Coronary artery (tissue), 2 donors: ENCODE measurements around the gene XPO1.

ENCODE experiments used
- DNase-seq: peaks from one replicate; pipeline ENCODE4 v3.0.0-alpha.2; 2017; ENCODE audit warnings: low spot score
- H3K27ac ChIP-seq, 2 donors: fragments of 200-600 bp; sonication (generic); one replicate each; pipeline ENCODE4 v1.5.1; 2016 to 2019
- H3K4me3 ChIP-seq: fragments of 200-600 bp; sonication (generic); 2 replicates; pipeline ENCODE4 v1.5.1; 2016; ENCODE audit warnings: mild to moderate bottlenecking, moderate library complexity
- TF ChIP-seq, protein P1 (sequence below): fragments of 200-600 bp; sonication (generic); IDR thresholded peaks from one replicate; pipeline ENCODE4 v1.5.1; 2019; ENCODE audit warnings: antibody characterized with exemption

XPO1 gene

DNA sequence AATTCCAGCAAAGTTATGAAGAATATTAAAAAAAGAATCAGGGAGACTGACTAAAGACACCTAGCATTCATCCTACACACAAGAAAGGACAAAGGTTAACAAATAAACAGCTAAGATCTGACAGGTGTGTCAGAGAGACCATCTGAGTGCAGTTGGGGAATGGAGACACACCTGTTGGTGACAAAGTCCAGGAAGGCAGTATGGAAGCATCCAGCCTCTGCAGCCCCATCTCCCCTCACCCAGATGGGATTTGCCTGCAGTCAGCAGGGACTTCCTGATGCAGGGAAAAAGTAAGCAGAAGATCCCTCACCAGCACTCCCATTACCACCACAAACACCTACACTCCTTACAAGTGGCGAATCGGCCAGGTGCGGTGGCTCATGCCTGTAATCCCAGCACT lies 105.2 kb downstream of the XPO1 start:
- no peak for DNase-seq
- no peak overlapping the region for H3K27ac ChIP-seq
- no peak overlapping the region for H3K4me3 ChIP-seq
- TF ChIP-seq, protein P1, sequence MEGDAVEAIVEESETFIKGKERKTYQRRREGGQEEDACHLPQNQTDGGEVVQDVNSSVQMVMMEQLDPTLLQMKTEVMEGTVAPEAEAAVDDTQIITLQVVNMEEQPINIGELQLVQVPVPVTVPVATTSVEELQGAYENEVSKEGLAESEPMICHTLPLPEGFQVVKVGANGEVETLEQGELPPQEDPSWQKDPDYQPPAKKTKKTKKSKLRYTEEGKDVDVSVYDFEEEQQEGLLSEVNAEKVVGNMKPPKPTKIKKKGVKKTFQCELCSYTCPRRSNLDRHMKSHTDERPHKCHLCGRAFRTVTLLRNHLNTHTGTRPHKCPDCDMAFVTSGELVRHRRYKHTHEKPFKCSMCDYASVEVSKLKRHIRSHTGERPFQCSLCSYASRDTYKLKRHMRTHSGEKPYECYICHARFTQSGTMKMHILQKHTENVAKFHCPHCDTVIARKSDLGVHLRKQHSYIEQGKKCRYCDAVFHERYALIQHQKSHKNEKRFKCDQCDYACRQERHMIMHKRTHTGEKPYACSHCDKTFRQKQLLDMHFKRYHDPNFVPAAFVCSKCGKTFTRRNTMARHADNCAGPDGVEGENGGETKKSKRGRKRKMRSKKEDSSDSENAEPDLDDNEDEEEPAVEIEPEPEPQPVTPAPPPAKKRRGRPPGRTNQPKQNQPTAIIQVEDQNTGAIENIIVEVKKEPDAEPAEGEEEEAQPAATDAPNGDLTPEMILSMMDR: no peak

GRCh38 chr2:61431345-61431744 lies 106.8 kb downstream of the XPO1 start:
- Histone ChIP-seq H3K4me3 (no peak overlapping the region), H3K27ac (no peak overlapping the region)
- TF ChIP-seq, protein P1: no peak
- no peak for DNase-seq
